Panc1 (cell line): ENCODE results near the gene BMP2K.

Experiments
- POLR2AphosphoS5 ChIP-seq: IDR thresholded peaks from 2 replicates; pipeline ENCODE4 v1.6.1; 2012; ENCODE audit warnings: mild to moderate bottlenecking, low read depth, low read length, moderate library complexity
- TCF7L2 ChIP-seq: IDR thresholded peaks from 2 replicates; pipeline ENCODE4 v1.6.1; 2011; ENCODE audit warnings: mild to moderate bottlenecking, low read depth, low read length, inconsistent platforms
- TF ChIP-seq, protein P1 (sequence below): fragments of 450-650 bp; IDR thresholded peaks from 2 replicates; pipeline ENCODE4 v1.5.1; 2017; ENCODE audit warnings: mild to moderate bottlenecking
- TF ChIP-seq, protein P2 (sequence below), 2 experiments: IDR thresholded peaks; 2 replicates each; pipeline ENCODE4 v1.6.1; 2011 to 2012; ENCODE audit warnings: low read depth in 2 of 2, control low read depth in 1 of 2, low read length in 1 of 2, mild to moderate bottlenecking in 1 of 2, moderate library complexity in 1 of 2; ENCODE audit not compliant: insufficient read depth in 1 of 2

DNA sequence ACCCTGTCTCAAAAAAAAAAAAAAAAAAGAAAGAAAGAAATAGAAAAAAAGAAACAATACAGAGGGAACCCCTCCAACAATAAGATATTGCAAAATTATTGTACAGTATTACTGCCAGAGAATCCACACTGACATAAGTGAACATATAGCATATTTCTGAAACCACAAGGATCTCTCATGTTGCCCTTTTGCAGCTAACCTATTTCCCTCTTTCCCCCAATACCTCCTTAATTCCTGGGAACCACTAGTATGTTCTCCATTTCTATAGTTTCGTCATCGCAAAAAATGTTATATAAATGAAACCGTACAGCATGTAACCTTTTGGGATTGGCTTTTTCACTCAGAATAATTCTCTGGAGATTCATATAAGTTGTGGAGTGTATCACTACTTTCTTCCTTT lies 20.0 kb upstream of the BMP2K start:
- TF ChIP-seq, protein P1, sequence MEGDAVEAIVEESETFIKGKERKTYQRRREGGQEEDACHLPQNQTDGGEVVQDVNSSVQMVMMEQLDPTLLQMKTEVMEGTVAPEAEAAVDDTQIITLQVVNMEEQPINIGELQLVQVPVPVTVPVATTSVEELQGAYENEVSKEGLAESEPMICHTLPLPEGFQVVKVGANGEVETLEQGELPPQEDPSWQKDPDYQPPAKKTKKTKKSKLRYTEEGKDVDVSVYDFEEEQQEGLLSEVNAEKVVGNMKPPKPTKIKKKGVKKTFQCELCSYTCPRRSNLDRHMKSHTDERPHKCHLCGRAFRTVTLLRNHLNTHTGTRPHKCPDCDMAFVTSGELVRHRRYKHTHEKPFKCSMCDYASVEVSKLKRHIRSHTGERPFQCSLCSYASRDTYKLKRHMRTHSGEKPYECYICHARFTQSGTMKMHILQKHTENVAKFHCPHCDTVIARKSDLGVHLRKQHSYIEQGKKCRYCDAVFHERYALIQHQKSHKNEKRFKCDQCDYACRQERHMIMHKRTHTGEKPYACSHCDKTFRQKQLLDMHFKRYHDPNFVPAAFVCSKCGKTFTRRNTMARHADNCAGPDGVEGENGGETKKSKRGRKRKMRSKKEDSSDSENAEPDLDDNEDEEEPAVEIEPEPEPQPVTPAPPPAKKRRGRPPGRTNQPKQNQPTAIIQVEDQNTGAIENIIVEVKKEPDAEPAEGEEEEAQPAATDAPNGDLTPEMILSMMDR: no peak
- TF ChIP-seq POLR2AphosphoS5 (no peak), TCF7L2 (no peak)
- TF ChIP-seq, protein P2, sequence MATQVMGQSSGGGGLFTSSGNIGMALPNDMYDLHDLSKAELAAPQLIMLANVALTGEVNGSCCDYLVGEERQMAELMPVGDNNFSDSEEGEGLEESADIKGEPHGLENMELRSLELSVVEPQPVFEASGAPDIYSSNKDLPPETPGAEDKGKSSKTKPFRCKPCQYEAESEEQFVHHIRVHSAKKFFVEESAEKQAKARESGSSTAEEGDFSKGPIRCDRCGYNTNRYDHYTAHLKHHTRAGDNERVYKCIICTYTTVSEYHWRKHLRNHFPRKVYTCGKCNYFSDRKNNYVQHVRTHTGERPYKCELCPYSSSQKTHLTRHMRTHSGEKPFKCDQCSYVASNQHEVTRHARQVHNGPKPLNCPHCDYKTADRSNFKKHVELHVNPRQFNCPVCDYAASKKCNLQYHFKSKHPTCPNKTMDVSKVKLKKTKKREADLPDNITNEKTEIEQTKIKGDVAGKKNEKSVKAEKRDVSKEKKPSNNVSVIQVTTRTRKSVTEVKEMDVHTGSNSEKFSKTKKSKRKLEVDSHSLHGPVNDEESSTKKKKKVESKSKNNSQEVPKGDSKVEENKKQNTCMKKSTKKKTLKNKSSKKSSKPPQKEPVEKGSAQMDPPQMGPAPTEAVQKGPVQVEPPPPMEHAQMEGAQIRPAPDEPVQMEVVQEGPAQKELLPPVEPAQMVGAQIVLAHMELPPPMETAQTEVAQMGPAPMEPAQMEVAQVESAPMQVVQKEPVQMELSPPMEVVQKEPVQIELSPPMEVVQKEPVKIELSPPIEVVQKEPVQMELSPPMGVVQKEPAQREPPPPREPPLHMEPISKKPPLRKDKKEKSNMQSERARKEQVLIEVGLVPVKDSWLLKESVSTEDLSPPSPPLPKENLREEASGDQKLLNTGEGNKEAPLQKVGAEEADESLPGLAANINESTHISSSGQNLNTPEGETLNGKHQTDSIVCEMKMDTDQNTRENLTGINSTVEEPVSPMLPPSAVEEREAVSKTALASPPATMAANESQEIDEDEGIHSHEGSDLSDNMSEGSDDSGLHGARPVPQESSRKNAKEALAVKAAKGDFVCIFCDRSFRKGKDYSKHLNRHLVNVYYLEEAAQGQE (IDR thresholded peaks at IDR 0.05; ENCODE audit: insufficient read depth in 1 of 2, low read depth in 2 of 2, low read length in 1 of 2): no peak
